Chondrocyte (in vitro differentiated cells): ENCODE data around the gene FAM171A1. TPM values are rescaled to one million over a fixed set of nuclear protein-coding genes. Genes with fewer than 3 reads are reported as not detected.
A peak's percentile ranks its signal among the peaks of the same experiment; 100 is the strongest.

Source experiments
- DNase-seq: peaks from one replicate; pipeline ENCODE4 v3.0.0; 2021; ENCODE audit warnings: mixed read lengths, low spot score
- H3K27ac Mint-ChIP-seq: one replicate; pipeline ENCODE4 v1.8.0; 2021; ENCODE audit warnings: mild to moderate bottlenecking, moderate library complexity, mixed read lengths; ENCODE audit not compliant: unreplicated experiment
- H3K27me3 Mint-ChIP-seq: 2 replicates; pipeline ENCODE4 v1.8.0; 2021; ENCODE audit warnings: low read depth, mixed read lengths
- H3K36me3 Mint-ChIP-seq: 2 replicates; pipeline ENCODE4 v1.8.0; 2021; ENCODE audit warnings: low read depth, mixed read lengths
- H3K4me1 Mint-ChIP-seq: 2 replicates; pipeline ENCODE4 v1.8.0; 2021; ENCODE audit warnings: low read depth, mild to moderate bottlenecking, mixed read lengths
- H3K4me3 Mint-ChIP-seq: one replicate; pipeline ENCODE4 v1.8.0; 2021; ENCODE audit warnings: mild to moderate bottlenecking, moderate library complexity, mixed read lengths; ENCODE audit not compliant: unreplicated experiment
- H3K9me3 Mint-ChIP-seq: 2 replicates; pipeline ENCODE4 v1.8.0; 2021; ENCODE audit warnings: low read depth, mixed read lengths
- CTCF ChIP-seq: fragments of 200-600 bp; sonication (generic); IDR thresholded peaks from 2 replicates; pipeline ENCODE4 v1.5.0; 2021; ENCODE audit warnings: antibody characterized with exemption, mild to moderate bottlenecking, moderate library complexity
- total RNA-seq: library from RNA; stranded (reverse); gene quantifications from 3 replicates; pipeline ENCODE4 v1.2.1, GENCODE V29; 2021

Gene FAM171A1
- total RNA-seq, 1 donor from 2014 or later = 40.9 TPM

DNA sequence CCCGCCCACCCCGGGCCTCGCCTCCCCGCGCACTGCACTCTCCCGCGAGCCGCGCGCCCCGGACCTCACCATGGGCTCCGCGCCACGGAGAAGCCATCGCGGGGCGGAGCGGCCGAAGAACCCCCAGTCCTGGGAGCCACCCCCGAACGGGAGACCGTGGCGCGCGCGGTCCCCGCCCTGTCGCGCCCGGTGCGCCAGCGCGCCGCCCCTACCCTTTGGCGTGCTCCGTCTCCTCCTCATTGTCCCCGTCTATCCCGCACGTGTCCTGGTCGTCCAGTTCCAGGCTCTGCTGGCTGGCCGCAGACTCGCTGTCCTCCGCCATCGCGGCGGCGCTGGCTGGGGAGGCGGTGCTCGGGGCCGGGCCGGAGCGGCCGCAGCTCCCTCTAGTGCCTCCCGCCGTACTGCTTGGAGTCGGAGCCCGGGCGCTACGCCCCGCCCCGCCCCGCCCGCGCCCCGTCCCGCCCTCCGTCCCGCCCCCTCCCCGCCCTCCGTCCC, 202.8 kb downstream of the FAM171A1 start, which contains the start of gene NMT2:
Gene NMT2 (minus strand): TSS at position 403 of the 495 bp plus-strand sequence. CDS start 81 bp downstream, at position 322.
- H3K4me3 Mint-ChIP-seq = peak within 1 kb of the TSS; percentile 85
- peak; percentile 94 for DNase-seq
- no peaks in the 10 kb centered on the region for H3K27me3 Mint-ChIP-seq
- H3K4me1 Mint-ChIP-seq = peaks cover 27% of the 10 kb centered on the region
- peak within 1 kb of the TSS; percentile 90 for H3K27ac Mint-ChIP-seq
- H3K9me3 Mint-ChIP-seq = no peaks in the 10 kb centered on the region
- no peaks in the 10 kb centered on the region for H3K36me3 Mint-ChIP-seq
- peak; percentile 69 for TF ChIP-seq CTCF

GRCh38 chr10:15167411-15168290, 203.4 kb downstream of the FAM171A1 start:
- H3K4me3 Mint-ChIP-seq = peak overlapping the region; percentile 85
- TF ChIP-seq CTCF = peak; percentile 70
- DNase-seq = no peak
- H3K4me1 Mint-ChIP-seq = peaks cover 32% of the 10 kb centered on the region
- peak overlapping the region; percentile 90 for H3K27ac Mint-ChIP-seq
- H3K36me3 Mint-ChIP-seq = no peaks in the 10 kb centered on the region
- H3K9me3 Mint-ChIP-seq = no peaks in the 10 kb centered on the region
- no peaks in the 10 kb centered on the region for H3K27me3 Mint-ChIP-seq

DNA sequence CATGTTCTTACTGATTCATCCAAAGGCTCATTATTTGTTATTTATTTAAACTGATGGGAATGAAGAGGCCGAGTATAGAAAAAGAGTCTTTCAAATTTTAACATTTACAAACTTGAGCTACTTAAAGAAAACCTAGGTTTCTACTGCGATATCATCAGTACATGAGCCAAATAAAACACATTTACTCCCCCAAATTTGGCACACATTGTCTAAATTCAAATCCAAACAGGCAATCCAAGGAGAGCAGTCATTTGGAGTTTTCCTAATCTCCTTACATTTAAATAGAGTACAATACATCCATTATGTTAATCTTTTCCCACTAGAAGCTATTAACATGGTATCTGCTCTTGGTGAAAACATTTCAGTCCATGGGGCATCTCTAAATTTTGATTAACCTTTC, 204.8 kb downstream of the FAM171A1 start:
- H3K27me3 Mint-ChIP-seq = no peaks in the 10 kb centered on the region
- no peak overlapping the region for H3K27ac Mint-ChIP-seq
- TF ChIP-seq CTCF = no peak
- no peak overlapping the region for H3K4me3 Mint-ChIP-seq
- H3K36me3 Mint-ChIP-seq = no peaks in the 10 kb centered on the region
- DNase-seq = no peak
- H3K9me3 Mint-ChIP-seq = no peaks in the 10 kb centered on the region
- peaks cover 32% of the 10 kb centered on the region for H3K4me1 Mint-ChIP-seq

DNA sequence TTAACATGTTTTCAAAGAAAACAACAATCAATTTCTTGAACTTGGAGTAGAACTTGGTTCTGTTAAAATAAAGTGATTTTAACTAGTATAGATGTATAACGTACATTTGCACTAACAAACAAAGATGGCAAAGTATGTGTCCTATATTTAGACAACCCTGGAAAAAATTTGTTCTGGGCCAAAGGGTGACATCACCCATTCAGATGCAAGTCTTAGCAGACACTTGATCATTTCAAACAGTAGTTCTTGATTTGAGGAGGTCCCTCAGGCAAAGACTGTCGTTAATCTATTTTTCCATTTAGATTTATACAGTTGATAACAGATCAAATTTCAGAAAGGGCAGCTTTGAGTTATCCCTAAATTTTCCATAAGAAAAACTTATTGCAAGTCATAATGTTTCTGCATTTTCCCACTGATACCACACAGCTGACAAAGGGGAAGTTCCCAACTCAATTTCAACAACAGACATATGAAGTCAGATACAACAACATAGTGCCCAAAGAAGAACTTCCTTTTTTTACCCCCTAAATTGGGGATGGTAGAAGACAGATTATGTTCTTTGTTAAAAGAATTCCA, 207.7 kb downstream of the FAM171A1 start:
- no peak for TF ChIP-seq CTCF
- no peak for DNase-seq
- peaks cover 27% of the 10 kb centered on the region for H3K4me1 Mint-ChIP-seq
- H3K4me3 Mint-ChIP-seq = no peak overlapping the region
- no peaks in the 10 kb centered on the region for H3K36me3 Mint-ChIP-seq
- no peak overlapping the region for H3K27ac Mint-ChIP-seq
- no peaks in the 10 kb centered on the region for H3K9me3 Mint-ChIP-seq
- no peaks in the 10 kb centered on the region for H3K27me3 Mint-ChIP-seq

Other genes starting within 250 kb of the FAM171A1 start
- 13.7 to 16.0 TPM (median 14.5 TPM) in 3 replicates for gene NMT2, start 202.6 kb downstream of the FAM171A1 start, total RNA-seq